ENCODE results near the gene ARHGEF5. TPM values are rescaled to one million over a fixed set of nuclear protein-coding genes. Genes with fewer than 3 reads are reported as not detected.

Gene ARHGEF5
- total and polyA plus RNA-seq, 2 of the 13 experiments (the other 11 are each of a cell fraction or from before 2014, with no cell fraction given): 1.2 to 1.3 TPM

GRCh38 chr7:144390481-144390880 is 35.3 kb downstream of the ARHGEF5 start:
- H3K9me3 ChIP-seq (ENCODE audit: low read length): no peaks in the 10 kb centered on the region
- 19% methylated on average over 7 of the region's 7 CpGs for WGBS (ENCODE audit: low lambda C conversion rate)
- no peak for TF ChIP-seq ESRRA (CRISPR knock-in tag; IDR thresholded peaks at IDR 0.05; ENCODE audit: low read depth)
- no peak for TF ChIP-seq RXRA (CRISPR knock-in tag; IDR thresholded peaks at IDR 0.05)
- TF ChIP-seq MAFF (IDR thresholded peaks at IDR 0.05; ENCODE audit: low read depth, low read length): no peak
- TF ChIP-seq TGIF2 (CRISPR knock-in tag; IDR thresholded peaks at IDR 0.05): no peak
- no peak for TF ChIP-seq ZNF17 (CRISPR knock-in tag; IDR thresholded peaks at IDR 0.05)
- TF ChIP-seq NFAT5 (CRISPR knock-in tag; IDR thresholded peaks at IDR 0.05): no peak
- no peak for TF ChIP-seq CBX5 (CRISPR knock-in tag; IDR thresholded peaks at IDR 0.05; ENCODE audit: borderline replicate concordance)
- no peak for TF ChIP-seq MYPOP (CRISPR knock-in tag; IDR thresholded peaks at IDR 0.05)
- no peak for TF ChIP-seq ZHX2 (IDR thresholded peaks at IDR 0.05; ENCODE audit: low read depth)
- no peak for TF ChIP-seq ZHX2 (CRISPR knock-in tag; IDR thresholded peaks at IDR 0.05; ENCODE audit: borderline replicate concordance)

More at GRCh38 chr7:144390481-144390880, 35.3 kb downstream of the ARHGEF5 start:
- Histone ChIP-seq H3K4me3 (replicated peaks in 1 of 3; ENCODE audit: insufficient read depth in 1 of 3, low read depth in 2 of 3, low read length in 3 of 3) (no peak overlapping the region), H3K27me3 (ENCODE audit: control insufficient read depth in 1 of 2, insufficient read depth in 2 of 2, low read length in 2 of 2) (no peaks in the 10 kb centered on the region; a peak in 1 of 5 replicates), H3K27ac (ENCODE audit: extremely low read length, insufficient read depth, low read length) (no peak overlapping the region), H3K79me2 (ENCODE audit: insufficient read depth, low read length) (no peaks in the 10 kb centered on the region), H4K20me1 (ENCODE audit: insufficient read depth, low read length) (no peaks in the 10 kb centered on the region), H3K4me1 (ENCODE audit: insufficient read depth, low read length) (no peaks in the 10 kb centered on the region), H3K36me3 (replicated peaks in 1 of 2; ENCODE audit: control insufficient read depth in 1 of 2, insufficient read depth in 2 of 2, low read length in 2 of 2) (no peaks in the 10 kb centered on the region), H3K9ac (ENCODE audit: insufficient read depth, low read depth, low read length) (no peak overlapping the region), H3K4me2 (ENCODE audit: low read depth, low read length) (no peak overlapping the region), H2AFZ (ENCODE audit: low read length) (no peak overlapping the region)
- ATAC-seq: no peak
- CTCF ChIA-PET (ENCODE audit: low intra/inter-chr PET ratio, low total read pairs): interaction anchor here (2.2 kb wide), 1 partner anchor 212 kb away, joined by 15 read pairs; no protein-coding TSS in a partner anchor
- DNase-seq (ENCODE audit: low spot score): no peak
- FAIRE-seq: no peak
- intact Hi-C loops (cut with micrococcal nuclease; ENCODE audit: unreplicated experiment) (no loop called here), in situ Hi-C loops (cut with HindIII; ENCODE audit: extremely low pct_ligation_motif_present, low pct_unique_long_range_greater_than_20kb) (loop anchor here (10.0 to 25.0 kb wide), 2 partner anchors 216 to 503 kb away; no protein-coding TSS in a partner anchor)
- POLR2A ChIA-PET: no interaction called here
- no TSS peak for BruUV-seq (replicated peaks)
